Cardiac muscle cell (in vitro differentiated cells and primary cell): Measurements from ENCODE around the gene GPS1. TPM values are rescaled to one million over a fixed set of nuclear protein-coding genes. Genes with fewer than 3 reads are reported as not detected.

Source experiments
- DNase-seq, 2 donors: peaks; one replicate each; pipeline versions ENCODE4 v3.0.0 to v3.0.0-alpha.2; 2010 to 2017; ENCODE audit warnings: low read depth in 1 of 2, low spot score in 1 of 2
- H3K27ac ChIP-seq: fragments of 200-600 bp; sonication (generic); 2 replicates; pipeline ENCODE4 v1.5.1; 2016
- H3K27me3 ChIP-seq: fragments of 200-600 bp; sonication (generic); 2 replicates; pipeline ENCODE4 v1.6.0; 2016; ENCODE audit warnings: control low read depth
- H3K36me3 ChIP-seq: fragments of 200-600 bp; sonication (generic); 2 replicates; pipeline ENCODE4 v1.5.1; 2016; ENCODE audit warnings: control low read depth
- H3K4me1 ChIP-seq: fragments of 200-600 bp; sonication (generic); 2 replicates; pipeline ENCODE4 v1.8.1; 2017; ENCODE audit warnings: low read depth, mild to moderate bottlenecking, mixed run types
- H3K4me3 ChIP-seq: fragments of 200-600 bp; sonication (generic); 2 replicates; pipeline ENCODE4 v1.5.1; 2016; ENCODE audit warnings: mild to moderate bottlenecking
- H3K9me3 ChIP-seq: fragments of 200-600 bp; sonication (generic); 2 replicates; pipeline ENCODE4 v1.5.1; 2017; ENCODE audit warnings: low read depth, mild to moderate bottlenecking, control low read depth
- CTCF ChIP-seq: IDR thresholded peaks from 2 replicates; pipeline ENCODE4 v1.5.1; 2012; ENCODE audit warnings: low read depth, mild to moderate bottlenecking, low read length
- polyA plus RNA-seq: library from polyadenylated mRNA; unstranded; fragments of >200 nt; fragmentation: Nextera tagmentation; extraction: Ambion mirVana; gene quantifications from 2 replicates; pipeline ENCODE4 v1.2.1, GENCODE V29; 2016
- total RNA-seq: library from RNA; depleted of rRNA; stranded (reverse); fragments of >200 nt; gene quantifications from 2 replicates; pipeline ENCODE4 v1.2.3, GENCODE V29; 2016

The GPS1 gene
- total and polyA plus RNA-seq, 2 experiments from 2014 or later: 231 to 257 TPM

- Histone ChIP-seq H3K4me3 (no peak overlapping the region), H3K27me3 (no peaks in the 10 kb centered on the region), H3K4me1 (no peaks in the 10 kb centered on the region), H3K36me3 (peaks cover 74% of the 10 kb centered on the region), H3K27ac (no peak overlapping the region), H3K9me3 (no peaks in the 10 kb centered on the region)
- no peak for DNase-seq
- TF ChIP-seq CTCF: no peak
Observed at GRCh38 chr17:82082456-82082855, 30.8 kb downstream of the GPS1 start.

- Histone ChIP-seq H3K9me3 (no peaks in the 10 kb centered on the region), H3K4me1 (no peaks in the 10 kb centered on the region), H3K27ac (no peak overlapping the region), H3K36me3 (peaks cover 77% of the 10 kb centered on the region), H3K4me3 (no peak overlapping the region), H3K27me3 (no peaks in the 10 kb centered on the region)
- DNase-seq: no peak
- TF ChIP-seq CTCF: no peak
Observed at GRCh38 chr17:82083009-82083408, 31.3 kb downstream of the GPS1 start.

- TF ChIP-seq CTCF: no peak
- H3K27me3 ChIP-seq: no peaks in the 10 kb centered on the region
- H3K36me3 ChIP-seq: peaks cover 84% of the 10 kb centered on the region
- no peaks in the 10 kb centered on the region for H3K4me1 ChIP-seq
- no peaks in the 10 kb centered on the region for H3K9me3 ChIP-seq
- H3K4me3 ChIP-seq: no peak overlapping the region
- DNase-seq: no peak
- no peak overlapping the region for H3K27ac ChIP-seq
Observed at GRCh38 chr17:82083533-82084359, 32.0 kb downstream of the GPS1 start.

- no peaks in the 10 kb centered on the region for H3K27me3 ChIP-seq
- no peaks in the 10 kb centered on the region for H3K9me3 ChIP-seq
- no peaks in the 10 kb centered on the region for H3K4me1 ChIP-seq
- H3K4me3 ChIP-seq: no peak overlapping the region
- no peak for DNase-seq
- no peak overlapping the region for H3K27ac ChIP-seq
- no peak for TF ChIP-seq CTCF
- H3K36me3 ChIP-seq: peaks cover 87% of the 10 kb centered on the region
Observed at GRCh38 chr17:82084373-82085030, 32.8 kb downstream of the GPS1 start.

GRCh38 chr17:82085031-82085861 is 33.5 kb downstream of the GPS1 start:
- no peak overlapping the region for H3K4me3 ChIP-seq
- H3K9me3 ChIP-seq: no peaks in the 10 kb centered on the region
- H3K27me3 ChIP-seq: no peaks in the 10 kb centered on the region
- H3K36me3 ChIP-seq: peaks cover 87% of the 10 kb centered on the region
- DNase-seq: no peak
- H3K4me1 ChIP-seq: no peaks in the 10 kb centered on the region
- TF ChIP-seq CTCF: no peak
- H3K27ac ChIP-seq: no peak overlapping the region
